ENCODE results near the gene TP53BP2. TPM values are rescaled to one million over a fixed set of nuclear protein-coding genes. Genes with fewer than 3 reads are reported as not detected.

The TP53BP2 gene
- total and polyA plus RNA-seq, 10 of the 15 experiments (the other 5 are each of a cell fraction or from before 2014, with no cell fraction given): 1.6 to 13.7 (median 5.6) TPM

- TF ChIP-seq SUZ12 (IDR thresholded peaks at IDR 0.05; ENCODE audit: unreplicated experiment): no peak
- no peak for TF ChIP-seq NFYB (IDR thresholded peaks at IDR 0.05; ENCODE audit: insufficient read depth, low read depth, low read length)
- no peak for TF ChIP-seq JUND (IDR thresholded peaks at IDR 0.05; ENCODE audit: low read depth, low read length)
- TF ChIP-seq WRNIP1 (IDR thresholded peaks at IDR 0.05; ENCODE audit: borderline replicate concordance, low read depth, low read length): no peak
- TF ChIP-seq RAD51 (IDR thresholded peaks at IDR 0.05): no peak
- TF ChIP-seq GABPA (IDR thresholded peaks at IDR 0.05; ENCODE audit: low read depth): no peak
- TF ChIP-seq, protein P1, sequence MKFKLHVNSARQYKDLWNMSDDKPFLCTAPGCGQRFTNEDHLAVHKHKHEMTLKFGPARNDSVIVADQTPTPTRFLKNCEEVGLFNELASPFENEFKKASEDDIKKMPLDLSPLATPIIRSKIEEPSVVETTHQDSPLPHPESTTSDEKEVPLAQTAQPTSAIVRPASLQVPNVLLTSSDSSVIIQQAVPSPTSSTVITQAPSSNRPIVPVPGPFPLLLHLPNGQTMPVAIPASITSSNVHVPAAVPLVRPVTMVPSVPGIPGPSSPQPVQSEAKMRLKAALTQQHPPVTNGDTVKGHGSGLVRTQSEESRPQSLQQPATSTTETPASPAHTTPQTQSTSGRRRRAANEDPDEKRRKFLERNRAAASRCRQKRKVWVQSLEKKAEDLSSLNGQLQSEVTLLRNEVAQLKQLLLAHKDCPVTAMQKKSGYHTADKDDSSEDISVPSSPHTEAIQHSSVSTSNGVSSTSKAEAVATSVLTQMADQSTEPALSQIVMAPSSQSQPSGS (IDR thresholded peaks at IDR 0.05; ENCODE audit: low read length): no peak
- TF ChIP-seq ATF7 (IDR thresholded peaks at IDR 0.05; ENCODE audit: low read depth): no peak
- no peak for TF ChIP-seq JUNB (IDR thresholded peaks at IDR 0.05)
- TF ChIP-seq, protein P2, sequence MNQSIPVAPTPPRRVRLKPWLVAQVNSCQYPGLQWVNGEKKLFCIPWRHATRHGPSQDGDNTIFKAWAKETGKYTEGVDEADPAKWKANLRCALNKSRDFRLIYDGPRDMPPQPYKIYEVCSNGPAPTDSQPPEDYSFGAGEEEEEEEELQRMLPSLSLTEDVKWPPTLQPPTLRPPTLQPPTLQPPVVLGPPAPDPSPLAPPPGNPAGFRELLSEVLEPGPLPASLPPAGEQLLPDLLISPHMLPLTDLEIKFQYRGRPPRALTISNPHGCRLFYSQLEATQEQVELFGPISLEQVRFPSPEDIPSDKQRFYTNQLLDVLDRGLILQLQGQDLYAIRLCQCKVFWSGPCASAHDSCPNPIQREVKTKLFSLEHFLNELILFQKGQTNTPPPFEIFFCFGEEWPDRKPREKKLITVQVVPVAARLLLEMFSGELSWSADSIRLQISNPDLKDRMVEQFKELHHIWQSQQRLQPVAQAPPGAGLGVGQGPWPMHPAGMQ (IDR thresholded peaks at IDR 0.05; ENCODE audit: borderline replicate concordance): no peak
- no peak for TF ChIP-seq MTA2 (IDR thresholded peaks at IDR 0.05; ENCODE audit: low read depth)
- TF ChIP-seq BRCA1 (IDR thresholded peaks at IDR 0.05; ENCODE audit: low read depth, low read length): no peak
- TF ChIP-seq RCOR1 (conservative IDR thresholded peaks at IDR 0.05; ENCODE audit: low read depth, low read length): no peak
- no peak for TF ChIP-seq SRF (IDR thresholded peaks at IDR 0.05; ENCODE audit: low read depth in 2 of 2, low read length in 2 of 2)
- no peak for TF ChIP-seq STAT3 (IDR thresholded peaks at IDR 0.05; ENCODE audit: low read depth, low read length)
- no peak for TF ChIP-seq BCL11A (IDR thresholded peaks at IDR 0.05; ENCODE audit: low read depth, low read length)
- no peak for TF ChIP-seq USF2 (IDR thresholded peaks at IDR 0.05; ENCODE audit: borderline replicate concordance, low read depth, low read length)
- TF ChIP-seq ZZZ3 (IDR thresholded peaks at IDR 0.05; ENCODE audit: control insufficient read depth, insufficient read length, low read depth): no peak
- TF ChIP-seq BACH1 (IDR thresholded peaks at IDR 0.05; ENCODE audit: borderline replicate concordance): no peak
- no peak for TF ChIP-seq HDAC6 (IDR thresholded peaks at IDR 0.05; ENCODE audit: unreplicated experiment)
- no peaks in the 10 kb centered on the region for H3K79me2 ChIP-seq (ENCODE audit: control insufficient read depth, insufficient read depth, low read length)
- CTCF ChIA-PET: interaction anchor here (1.3 kb wide), 1 partner anchor 10 kb away, joined by 4 read pairs; no protein-coding TSS in a partner anchor
- no peak overlapping the region for H3K27ac ChIP-seq (ENCODE audit: control insufficient read depth, insufficient read depth)
- POLR2A ChIA-PET: interaction anchor here (0.6 kb wide), 1 partner anchor 621 kb away, joined by 3 read pairs; no protein-coding TSS in a partner anchor
- no peak overlapping the region for H3K4me2 ChIP-seq (ENCODE audit: control insufficient read depth, insufficient read depth)
- H3K4me3 ChIP-seq: no peak overlapping the region
- H2AFZ ChIP-seq (ENCODE audit: control insufficient read depth, low read depth, low read length): no peak overlapping the region
- no peaks in the 10 kb centered on the region for H4K20me1 ChIP-seq (ENCODE audit: control insufficient read depth, insufficient read depth)
- H3K36me3 ChIP-seq (ENCODE audit: control insufficient read depth in 2 of 2, insufficient read depth in 2 of 2, low read length in 1 of 2): peaks cover 4% of the 10 kb centered on the region in 2 experiments; a peak in 3 of 4 replicates
- in situ Hi-C loops (cut with MboI): no loop called here
- H3K9me3 ChIP-seq (replicated peaks; ENCODE audit: control insufficient read depth, insufficient read depth, low read length): no peaks in the 10 kb centered on the region
- intact Hi-C loops (cut with micrococcal nuclease; ENCODE audit: unreplicated experiment): no loop called here
- no peak for DNase-seq (ENCODE audit: low read depth, low spot score)
- ATAC-seq: no peak
- no peaks in the 10 kb centered on the region for H3K4me1 ChIP-seq (ENCODE audit: control insufficient read depth, insufficient read depth, low read length)
- FAIRE-seq: no peak
- 80% methylated on average over 9 of the region's 9 CpGs for WGBS (ENCODE audit: insufficient coverage, insufficient replicate concordance, low lambda C conversion rate, missing lambda C conversion rate)
- SMC1A ChIA-PET (ENCODE audit: uncharacterized antibody, unreplicated experiment): interaction anchor here (0.5 to 1.1 kb wide), 2 partner anchors 8 to 48 kb away, joined by 3 read pairs; no protein-coding TSS in a partner anchor
- no TSS peak for BruUV-seq (replicated peaks)
- no peak overlapping the region for H3K9ac ChIP-seq (ENCODE audit: control insufficient read depth, insufficient read depth, low read length)
- no peaks in the 10 kb centered on the region for H3K27me3 ChIP-seq (replicated peaks in 1 of 2; ENCODE audit: control insufficient read depth in 2 of 2, insufficient read depth in 2 of 2, low read length in 1 of 2)
- RAD21 ChIA-PET (ENCODE audit: unreplicated experiment): no interaction called here
Observed at GRCh38 chr1:223794136-223794880, 51.4 kb downstream of the TP53BP2 start.

All from GM12878 (cell line).